Uterus (tissue), 2 donors: ENCODE measurements around the gene FAM81B.
"Not testable (repeated sequence)": the region's sequence is repeated elsewhere in the genome, so short reads cannot be mapped to it uniquely, and the experiment has no call there.

Source experiments
- POLR2A ChIP-seq, 2 donors: fragments of 450-650 bp; IDR thresholded peaks; one replicate each; pipeline ENCODE4 v1.6.1; 2016; ENCODE audit warnings: antibody characterized with exemption in 2 of 2, mild to moderate bottlenecking in 1 of 2, moderate library complexity in 1 of 2
- TF ChIP-seq, protein P1 (sequence below), 4 experiments: fragments of 200-600 bp in 2 of 4; fragments of 450-650 bp in 2 of 4; sonication (generic) in 2 of 4; IDR thresholded peaks; one replicate each; pipeline ENCODE4 v1.5.1; 2016 to 2019; ENCODE audit warnings: antibody characterized with exemption in 4 of 4, mild to moderate bottlenecking in 2 of 4, moderate library complexity in 1 of 4

DNA sequence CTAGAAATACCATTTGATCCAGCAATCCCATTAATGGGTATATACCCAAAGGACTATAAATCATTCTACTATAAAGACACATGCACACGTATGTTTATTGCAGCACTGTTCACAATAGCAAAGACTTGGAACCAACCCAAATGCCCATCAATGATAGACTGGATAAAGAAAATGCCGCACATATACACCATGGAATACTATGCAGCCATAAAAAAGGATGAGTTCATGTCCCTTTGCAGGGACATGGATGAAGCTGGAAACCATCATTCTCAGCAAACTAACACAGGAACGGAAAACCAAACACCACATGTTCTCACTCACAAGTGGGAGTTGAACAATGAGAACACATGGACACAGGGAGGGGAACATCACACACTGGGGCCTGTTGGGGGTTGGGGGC, 799 bp downstream of the FAM81B start:
- TF ChIP-seq, protein P1, sequence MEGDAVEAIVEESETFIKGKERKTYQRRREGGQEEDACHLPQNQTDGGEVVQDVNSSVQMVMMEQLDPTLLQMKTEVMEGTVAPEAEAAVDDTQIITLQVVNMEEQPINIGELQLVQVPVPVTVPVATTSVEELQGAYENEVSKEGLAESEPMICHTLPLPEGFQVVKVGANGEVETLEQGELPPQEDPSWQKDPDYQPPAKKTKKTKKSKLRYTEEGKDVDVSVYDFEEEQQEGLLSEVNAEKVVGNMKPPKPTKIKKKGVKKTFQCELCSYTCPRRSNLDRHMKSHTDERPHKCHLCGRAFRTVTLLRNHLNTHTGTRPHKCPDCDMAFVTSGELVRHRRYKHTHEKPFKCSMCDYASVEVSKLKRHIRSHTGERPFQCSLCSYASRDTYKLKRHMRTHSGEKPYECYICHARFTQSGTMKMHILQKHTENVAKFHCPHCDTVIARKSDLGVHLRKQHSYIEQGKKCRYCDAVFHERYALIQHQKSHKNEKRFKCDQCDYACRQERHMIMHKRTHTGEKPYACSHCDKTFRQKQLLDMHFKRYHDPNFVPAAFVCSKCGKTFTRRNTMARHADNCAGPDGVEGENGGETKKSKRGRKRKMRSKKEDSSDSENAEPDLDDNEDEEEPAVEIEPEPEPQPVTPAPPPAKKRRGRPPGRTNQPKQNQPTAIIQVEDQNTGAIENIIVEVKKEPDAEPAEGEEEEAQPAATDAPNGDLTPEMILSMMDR (IDR thresholded peaks at IDR 0.05) = not testable (repeated sequence)
- TF ChIP-seq POLR2A (IDR thresholded peaks at IDR 0.05) = not testable (repeated sequence)
